Measurements from ENCODE around the gene PIMREG. TPM values are rescaled to one million over a fixed set of nuclear protein-coding genes. Genes with fewer than 3 reads are reported as not detected.

Gene PIMREG
- total RNA-seq, 1 donor from 2014 or later: 0.59 TPM

GRCh38 chr17:6435051-6435450 lies 9.2 kb upstream of the PIMREG start, which contains the start of gene AIPL1:
Gene AIPL1 (minus strand): TSS chr17:6435121. CDS start chr17:6435104, 17 bp downstream.
- DNase-seq (no peak), ATAC-seq (ENCODE audit: poor library complexity) (no peak)
- intact Hi-C loops (cut with DNase I): loop anchor here (5.0 kb wide), 1 partner anchor 848 kb away; no protein-coding TSS in a partner anchor

GRCh38 chr17:6435968-6436367 lies 8.3 kb upstream of the PIMREG start:
- DNase-seq (no peak), ATAC-seq (ENCODE audit: poor library complexity) (peak; percentile 90)
- intact Hi-C loops (cut with DNase I): loop anchor here (5.0 kb wide), 1 partner anchor 849 kb away; no protein-coding TSS in a partner anchor

- intact Hi-C loops (cut with DNase I): loop anchor here (5.0 kb wide), 1 partner anchor 850 kb away; no protein-coding TSS in a partner anchor
- DNase-seq: no peak
- no peak for ATAC-seq (ENCODE audit: poor library complexity)
Observed at GRCh38 chr17:6437466-6437865, 6.8 kb upstream of the PIMREG start.

GRCh38 chr17:6437956-6438355 lies 6.3 kb upstream of the PIMREG start:
- intact Hi-C loops (cut with DNase I): loop anchor here (5.0 kb wide), 1 partner anchor 851 kb away; no protein-coding TSS in a partner anchor

GRCh38 chr17:6439951-6440350 lies 4.3 kb upstream of the PIMREG start:
- ATAC-seq (ENCODE audit: poor library complexity) (no peak), DNase-seq (no peak)
- intact Hi-C loops (cut with DNase I): loop anchor here (5.0 kb wide), 1 partner anchor 853 kb away; no protein-coding TSS in a partner anchor

More at GRCh38 chr17:6437956-6438355, 6.3 kb upstream of the PIMREG start:
- DNase-seq (no peak), ATAC-seq (ENCODE audit: poor library complexity) (no peak)

GRCh38 chr17:6442775-6443174 lies 1.5 kb upstream of the PIMREG start:
- intact Hi-C loops (cut with DNase I): no loop called here
- no peak for ATAC-seq (ENCODE audit: poor library complexity)
- DNase-seq: no peak

GRCh38 chr17:6444571-6445335 lies 498 bp downstream of the PIMREG start:
- ATAC-seq (ENCODE audit: poor library complexity) (no peak), DNase-seq (peak; percentile 59)
- intact Hi-C loops (cut with DNase I): no loop called here

GRCh38 chr17:6446516-6447100 lies 2.4 kb downstream of the PIMREG start:
- no peak for DNase-seq
- no peak for ATAC-seq (ENCODE audit: poor library complexity)
- intact Hi-C loops (cut with DNase I): no loop called here

GRCh38 chr17:6448473-6448872 lies 4.2 kb downstream of the PIMREG start:
- intact Hi-C loops (cut with DNase I): no loop called here
- ATAC-seq (ENCODE audit: poor library complexity): no peak
- no peak for DNase-seq

GRCh38 chr17:6449307-6449706 lies 5.1 kb downstream of the PIMREG start:
- DNase-seq: no peak
- ATAC-seq (ENCODE audit: poor library complexity): no peak
- intact Hi-C loops (cut with DNase I): no loop called here

GRCh38 chr17:6450926-6451832 lies 6.9 kb downstream of the PIMREG start:
- no peak for ATAC-seq (ENCODE audit: poor library complexity)
- DNase-seq: no peak
- intact Hi-C loops (cut with DNase I): no loop called here

GRCh38 chr17:6452471-6453266 lies 8.4 kb downstream of the PIMREG start:
- DNase-seq: no peak
- ATAC-seq (ENCODE audit: poor library complexity): no peak
- intact Hi-C loops (cut with DNase I): no loop called here

GRCh38 chr17:6453279-6454024 lies 9.2 kb downstream of the PIMREG start:
- no peak for DNase-seq
- intact Hi-C loops (cut with DNase I): no loop called here
- no peak for ATAC-seq (ENCODE audit: poor library complexity)

GRCh38 chr17:6454495-6455320 lies 10.5 kb downstream of the PIMREG start:
- ATAC-seq (ENCODE audit: poor library complexity) (no peak), DNase-seq (no peak)
- intact Hi-C loops (cut with DNase I): no loop called here

- DNase-seq: no peak
- intact Hi-C loops (cut with DNase I): no loop called here
- ATAC-seq (ENCODE audit: poor library complexity): peak; percentile 35
Observed at GRCh38 chr17:6455321-6455705, 11.1 kb downstream of the PIMREG start.

- DNase-seq (peak; percentile 25), ATAC-seq (ENCODE audit: poor library complexity) (no peak)
- intact Hi-C loops (cut with DNase I): no loop called here
Observed at GRCh38 chr17:6456321-6456720, 12.1 kb downstream of the PIMREG start.

Measured in Right ventricle myocardium superior (tissue), 1 donor.